GM12864 (cell line): ENCODE data around the gene DGKH.

Source experiments
- DNase-seq: peaks from one replicate; pipeline ENCODE4 v3.0.0-alpha.2; 2011; ENCODE audit warnings: low read depth
- H3K4me3 ChIP-seq: 2 replicates; pipeline ENCODE4 v1.5.1; 2011; ENCODE audit warnings: mild to moderate bottlenecking, low read depth, low read length, control low read depth
- CTCF ChIP-seq: IDR thresholded peaks from 2 replicates; pipeline ENCODE4 v1.5.1; 2011; ENCODE audit warnings: low read depth, mild to moderate bottlenecking, moderate library complexity, low read length, control low read depth, inconsistent platforms; ENCODE audit errors: missing control alignments

DGKH gene

GRCh38 chr13:42272115-42272803, 223.8 kb downstream of the DGKH start, which contains the start of gene AKAP11:
Gene AKAP11, plus strand, starts transcription at chr13:42272152. Its CDS starts 14,197 bp downstream, at chr13:42286349.
- DNase-seq, result no peak
- TF ChIP-seq CTCF, result no peak

GRCh38 chr13:42272804-42273175, 224.3 kb downstream of the DGKH start:
- DNase-seq, result no peak
- H3K4me3 ChIP-seq, result peak overlapping the region; percentile 85
- TF ChIP-seq CTCF, result no peak

More at GRCh38 chr13:42272115-42272803, 223.8 kb downstream of the DGKH start, which contains the start of gene AKAP11:
- H3K4me3 ChIP-seq, result peak within 1 kb of the TSS; percentile 85

DNA sequence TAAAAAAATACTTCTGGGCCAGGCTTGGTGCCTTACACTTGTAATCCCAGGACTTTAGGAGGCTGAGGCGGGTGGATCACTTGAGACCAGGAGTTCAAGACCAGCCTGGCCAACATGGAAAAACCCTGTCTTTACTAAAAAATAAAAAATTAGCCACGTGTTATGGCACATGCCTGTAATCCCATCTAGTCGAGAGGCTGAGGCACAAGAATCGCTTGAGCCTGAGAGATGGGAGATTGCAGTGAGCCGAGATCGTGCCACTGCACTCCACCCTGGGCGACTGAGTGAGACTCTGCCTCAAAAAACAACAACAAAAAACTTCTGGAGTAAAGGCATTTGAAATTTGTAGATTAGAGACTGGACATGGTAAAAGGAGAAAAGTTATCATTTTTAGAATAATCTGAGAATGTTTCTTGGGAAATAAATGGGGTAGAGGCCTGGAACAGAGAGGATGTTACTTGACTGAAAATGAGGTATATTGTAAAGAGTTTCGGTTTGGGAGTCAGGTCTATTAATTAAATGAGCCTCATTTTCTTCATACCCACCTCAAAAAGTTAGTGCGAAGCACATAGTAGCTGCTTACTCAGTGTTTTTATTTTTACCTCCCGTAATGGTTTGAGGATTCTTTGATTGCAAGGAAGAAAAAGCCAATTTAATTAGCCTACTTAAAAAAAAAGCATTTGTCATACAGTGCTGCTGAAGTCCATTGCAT, 226.1 kb downstream of the DGKH start:
- TF ChIP-seq CTCF, result no peak
- H3K4me3 ChIP-seq, result peak overlapping the region; percentile 85
- no peak for DNase-seq

GRCh38 chr13:42275098-42275471, 226.6 kb downstream of the DGKH start:
- peak; percentile 85 for DNase-seq
- TF ChIP-seq CTCF, result no peak
- peak overlapping the region; percentile 85 for H3K4me3 ChIP-seq

GRCh38 chr13:42275506-42275905, 227.1 kb downstream of the DGKH start:
- DNase-seq, result no peak
- peak overlapping the region; percentile 85 for H3K4me3 ChIP-seq
- TF ChIP-seq CTCF, result no peak

DNA sequence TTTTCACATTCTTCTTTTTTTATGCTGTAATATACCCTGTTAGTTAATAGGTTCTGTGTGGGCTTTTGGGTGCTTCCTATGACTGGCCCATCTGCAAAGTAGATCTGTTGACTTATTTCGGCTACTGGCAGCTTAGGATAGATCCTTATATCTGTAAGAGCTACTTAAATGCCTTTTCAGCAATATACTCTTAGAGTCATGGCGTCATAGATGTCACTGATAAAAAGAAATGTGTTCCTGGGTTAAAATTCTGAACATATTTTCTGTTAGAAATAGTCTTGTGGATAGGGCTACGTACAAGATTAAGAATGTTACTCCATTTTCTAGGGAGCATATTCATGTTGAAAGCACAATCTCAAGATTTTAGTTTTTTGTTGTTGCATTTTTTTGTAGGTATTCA, 228.2 kb downstream of the DGKH start:
- TF ChIP-seq CTCF, result no peak
- no peak for DNase-seq
- H3K4me3 ChIP-seq, result peak overlapping the region; percentile 85
